Sigmoid colon (tissue), 4 donors: ENCODE measurements around the gene PIK3IP1.

Experiments
- EP300 ChIP-seq, 4 donors: sonication (generic); formaldehyde crosslinking; IDR thresholded peaks; one replicate each; pipeline ENCODE4 v1.6.1; 2017; ENCODE audit warnings: antibody characterized with exemption in 4 of 4
- POLR2A ChIP-seq, 2 donors: fragments of 450-650 bp; IDR thresholded peaks; one replicate each; pipeline ENCODE4 v1.6.1; 2016; ENCODE audit warnings: antibody characterized with exemption in 2 of 2, mild to moderate bottlenecking in 2 of 2, moderate library complexity in 2 of 2
- POLR2AphosphoS5 ChIP-seq, 4 donors: sonication (generic); formaldehyde crosslinking; IDR thresholded peaks; one replicate each; pipeline ENCODE4 v1.6.1; 2017; ENCODE audit warnings: antibody characterized with exemption in 4 of 4
- TF ChIP-seq, protein P1 (sequence below), 4 experiments: fragments of 450-650 bp in 3 of 4; fragments of 200-600 bp in 1 of 4; IDR thresholded peaks; one replicate each; pipeline ENCODE4 v1.5.1; 2016 to 2019; ENCODE audit warnings: antibody characterized with exemption in 4 of 4, mild to moderate bottlenecking in 3 of 4, moderate library complexity in 2 of 4

DNA sequence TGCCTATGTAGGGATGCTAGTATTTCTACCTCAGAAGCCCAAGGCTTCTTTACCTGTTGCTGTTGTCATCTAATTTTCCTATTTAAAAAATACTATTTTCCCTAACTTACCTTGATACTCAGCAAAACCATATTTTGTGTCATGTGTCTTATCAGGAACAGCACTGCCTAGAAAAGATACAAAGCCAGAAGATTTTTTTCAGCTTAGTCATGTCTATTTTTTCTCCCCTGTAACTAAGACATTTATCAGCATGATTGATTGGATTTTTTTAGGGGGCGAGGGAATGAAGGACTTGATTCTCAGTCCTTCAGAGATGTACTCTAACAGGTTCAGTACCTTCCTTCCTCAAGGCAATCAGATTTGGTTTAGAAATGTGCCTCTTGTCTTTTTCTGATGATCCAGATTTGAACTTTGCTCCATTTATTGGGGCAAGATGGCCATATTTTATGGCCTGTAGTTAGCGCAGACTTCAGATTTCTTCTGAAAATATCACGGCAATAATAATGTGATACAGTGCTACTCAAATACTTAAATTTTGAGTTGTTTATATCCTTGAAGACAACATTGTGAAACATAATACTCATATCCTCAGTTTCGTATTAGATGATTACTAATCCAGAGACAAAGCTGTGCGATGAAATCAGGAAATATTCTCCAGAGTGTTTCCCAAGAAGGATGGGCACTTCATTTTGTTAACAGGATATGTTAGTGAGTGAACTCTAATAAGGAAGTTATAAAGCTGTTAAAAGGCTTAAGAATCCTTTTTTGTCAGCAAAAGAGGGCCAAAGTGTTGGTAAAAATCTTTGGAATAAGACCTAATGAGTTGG lies 3.8 kb upstream of the PIK3IP1 start:
- TF ChIP-seq POLR2A (IDR thresholded peaks at IDR 0.05) (no peak), POLR2AphosphoS5 (IDR thresholded peaks at IDR 0.05) (peak in 2 of 4 donors; percentile 25 to 50), EP300 (IDR thresholded peaks at IDR 0.05) (no peak)
- TF ChIP-seq, protein P1, sequence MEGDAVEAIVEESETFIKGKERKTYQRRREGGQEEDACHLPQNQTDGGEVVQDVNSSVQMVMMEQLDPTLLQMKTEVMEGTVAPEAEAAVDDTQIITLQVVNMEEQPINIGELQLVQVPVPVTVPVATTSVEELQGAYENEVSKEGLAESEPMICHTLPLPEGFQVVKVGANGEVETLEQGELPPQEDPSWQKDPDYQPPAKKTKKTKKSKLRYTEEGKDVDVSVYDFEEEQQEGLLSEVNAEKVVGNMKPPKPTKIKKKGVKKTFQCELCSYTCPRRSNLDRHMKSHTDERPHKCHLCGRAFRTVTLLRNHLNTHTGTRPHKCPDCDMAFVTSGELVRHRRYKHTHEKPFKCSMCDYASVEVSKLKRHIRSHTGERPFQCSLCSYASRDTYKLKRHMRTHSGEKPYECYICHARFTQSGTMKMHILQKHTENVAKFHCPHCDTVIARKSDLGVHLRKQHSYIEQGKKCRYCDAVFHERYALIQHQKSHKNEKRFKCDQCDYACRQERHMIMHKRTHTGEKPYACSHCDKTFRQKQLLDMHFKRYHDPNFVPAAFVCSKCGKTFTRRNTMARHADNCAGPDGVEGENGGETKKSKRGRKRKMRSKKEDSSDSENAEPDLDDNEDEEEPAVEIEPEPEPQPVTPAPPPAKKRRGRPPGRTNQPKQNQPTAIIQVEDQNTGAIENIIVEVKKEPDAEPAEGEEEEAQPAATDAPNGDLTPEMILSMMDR (IDR thresholded peaks at IDR 0.05): no peak
